Panc1 (cell line): Measurements from ENCODE around the gene SUSD4. TPM values are rescaled to one million over a fixed set of nuclear protein-coding genes. Genes with fewer than 3 reads are reported as not detected.

Experiments
- ATAC-seq: fragments of 200-7000 bp; cut with Tn5 transposase; 2 replicates; pipeline ENCODE4 v1.9.1; 2020; ENCODE audit warnings: mild to moderate bottlenecking, moderate library complexity
- BruUV-seq: library from RNA; stranded (reverse); fragments of 400-500 nt; replicated peaks from 2 replicates; lab custom pipeline; 2021; lab: Mats Ljungman, UMichigan
- CTCF ChIA-PET: fragments of 300-600 bp; sonication (Branson Sonifier 250); formaldehyde crosslinking; loops from one replicate; lab custom pipeline; 2022; ENCODE audit warnings: antibody characterized with exemption; lab: Charles Lee
- POLR2A ChIA-PET: fragments of 300-600 bp; sonication (Branson Sonifier 250); formaldehyde crosslinking; loops from one replicate; lab custom pipeline; 2022; ENCODE audit warnings: antibody characterized with exemption; lab: Charles Lee
- DNase-seq: peaks from one replicate; pipeline ENCODE4 v3.0.0-alpha.2; 2010; ENCODE audit warnings: low read depth, low spot score
- H3K27ac ChIP-seq: 2 replicates; pipeline ENCODE4 v1.5.1; 2011; ENCODE audit warnings: mild to moderate bottlenecking, low read length, inconsistent platforms
- H3K27me3 ChIP-seq: fragments of 200-500 bp; sonication (Bioruptor generic); 2 replicates; pipeline ENCODE4 v1.6.0; 2014; ENCODE audit warnings: low read length, inconsistent platforms; ENCODE audit not compliant: control insufficient read depth, insufficient read depth
- H3K36me3 ChIP-seq: fragments of 200-500 bp; sonication (Bioruptor generic); 2 replicates; pipeline ENCODE4 v1.5.1; 2014; ENCODE audit warnings: inconsistent platforms, mild to moderate bottlenecking, low read length, moderate library complexity; ENCODE audit not compliant: control insufficient read depth, insufficient read depth
- H3K4me1 ChIP-seq: 2 replicates; pipeline ENCODE4 v1.5.1; 2011; ENCODE audit warnings: inconsistent platforms, mild to moderate bottlenecking, low read length, moderate library complexity; ENCODE audit not compliant: control insufficient read depth, insufficient read depth
- H3K4me3 ChIP-seq, 2 experiments: 2 replicates each; pipeline ENCODE4 v1.5.1; 2011 to 2012; ENCODE audit warnings: low read depth in 2 of 2, low read length in 2 of 2, mild to moderate bottlenecking in 2 of 2, inconsistent platforms in 1 of 2, moderate library complexity in 1 of 2
- H3K9me3 ChIP-seq: fragments of 200-500 bp; sonication (Bioruptor generic); 2 replicates; pipeline ENCODE4 v1.5.1; 2014; ENCODE audit warnings: low read depth, mild to moderate bottlenecking, inconsistent platforms, low read length, moderate library complexity; ENCODE audit not compliant: control insufficient read depth, insufficient read depth
- CTCF ChIP-seq: fragments of 450-650 bp; IDR thresholded peaks from 2 replicates; pipeline ENCODE4 v1.5.1; 2017; ENCODE audit warnings: mild to moderate bottlenecking
- POLR2AphosphoS5 ChIP-seq: IDR thresholded peaks from 2 replicates; pipeline ENCODE4 v1.6.1; 2012; ENCODE audit warnings: mild to moderate bottlenecking, low read depth, low read length, moderate library complexity
- SIN3A ChIP-seq: IDR thresholded peaks from 2 replicates; pipeline ENCODE4 v1.6.1; 2012; ENCODE audit warnings: low read depth, mild to moderate bottlenecking, low read length, moderate library complexity, borderline replicate concordance; ENCODE audit not compliant: insufficient read depth
- TCF7L2 ChIP-seq: IDR thresholded peaks from 2 replicates; pipeline ENCODE4 v1.6.1; 2011; ENCODE audit warnings: mild to moderate bottlenecking, low read depth, low read length, inconsistent platforms
- in situ Hi-C: cut with HindIII; loops from 2 replicates; pipeline ENCODE4 v1.10.0; 2016; ENCODE audit warnings: low sequenced_read_pairs, low pct_unique_long_range_greater_than_20kb
- intact Hi-C: fragments of 100-400 bp; cut with micrococcal nuclease; formaldehyde crosslinking; loops from one replicate; pipeline ENCODE4 v1.10.0; 2022; ENCODE audit not compliant: unreplicated experiment
- total RNA-seq: library from RNA; stranded (reverse); gene quantifications from one replicate; pipeline ENCODE4 v1.2.1, GENCODE V29; 2021; ENCODE audit not compliant: unreplicated experiment
- TF ChIP-seq, protein P1 (sequence below), 2 experiments: IDR thresholded peaks; 2 replicates each; pipeline ENCODE4 v1.6.1; 2011 to 2012; ENCODE audit warnings: low read depth in 2 of 2, control low read depth in 1 of 2, low read length in 1 of 2, mild to moderate bottlenecking in 1 of 2, moderate library complexity in 1 of 2; ENCODE audit not compliant: insufficient read depth in 1 of 2

SUSD4 gene
- total RNA-seq, 1 experiment from 2014 or later, result 0.28 TPM

DNA sequence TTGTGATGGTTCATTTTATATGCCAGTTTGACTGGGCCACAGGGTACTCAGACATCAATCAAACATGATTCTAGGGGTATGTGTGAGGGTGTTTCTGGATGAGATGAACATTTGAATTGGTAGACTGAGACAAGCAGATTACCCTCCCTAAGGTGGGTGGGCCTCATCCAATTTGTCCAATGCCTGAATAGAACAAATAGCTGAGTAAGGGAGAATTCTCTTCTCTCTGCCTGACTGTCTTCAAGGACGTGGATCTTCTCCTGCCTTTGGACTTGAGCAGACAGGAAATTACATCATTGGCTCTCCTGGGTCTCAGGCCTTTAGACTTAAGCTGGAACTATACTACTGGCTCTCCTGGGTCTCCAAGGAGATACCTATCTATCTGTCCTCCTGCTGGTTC lies 64.4 kb downstream of the SUSD4 start:
- H3K9me3 ChIP-seq, result no peaks in the 10 kb centered on the region; the same call in 1 of the 2 replicates
- no TSS peak for BruUV-seq
- intact Hi-C loops, result no loop called here
- no peak overlapping the region for H3K27ac ChIP-seq
- no peaks in the 10 kb centered on the region for H3K27me3 ChIP-seq
- DNase-seq (no peak), ATAC-seq (no peak)
- H3K36me3 ChIP-seq, result no peaks in the 10 kb centered on the region
- ChIA-PET POLR2A (no interaction called here), CTCF (no interaction called here)
- no peak overlapping the region for H3K4me3 ChIP-seq
- no peaks in the 10 kb centered on the region for H3K4me1 ChIP-seq
- TF ChIP-seq, protein P1, sequence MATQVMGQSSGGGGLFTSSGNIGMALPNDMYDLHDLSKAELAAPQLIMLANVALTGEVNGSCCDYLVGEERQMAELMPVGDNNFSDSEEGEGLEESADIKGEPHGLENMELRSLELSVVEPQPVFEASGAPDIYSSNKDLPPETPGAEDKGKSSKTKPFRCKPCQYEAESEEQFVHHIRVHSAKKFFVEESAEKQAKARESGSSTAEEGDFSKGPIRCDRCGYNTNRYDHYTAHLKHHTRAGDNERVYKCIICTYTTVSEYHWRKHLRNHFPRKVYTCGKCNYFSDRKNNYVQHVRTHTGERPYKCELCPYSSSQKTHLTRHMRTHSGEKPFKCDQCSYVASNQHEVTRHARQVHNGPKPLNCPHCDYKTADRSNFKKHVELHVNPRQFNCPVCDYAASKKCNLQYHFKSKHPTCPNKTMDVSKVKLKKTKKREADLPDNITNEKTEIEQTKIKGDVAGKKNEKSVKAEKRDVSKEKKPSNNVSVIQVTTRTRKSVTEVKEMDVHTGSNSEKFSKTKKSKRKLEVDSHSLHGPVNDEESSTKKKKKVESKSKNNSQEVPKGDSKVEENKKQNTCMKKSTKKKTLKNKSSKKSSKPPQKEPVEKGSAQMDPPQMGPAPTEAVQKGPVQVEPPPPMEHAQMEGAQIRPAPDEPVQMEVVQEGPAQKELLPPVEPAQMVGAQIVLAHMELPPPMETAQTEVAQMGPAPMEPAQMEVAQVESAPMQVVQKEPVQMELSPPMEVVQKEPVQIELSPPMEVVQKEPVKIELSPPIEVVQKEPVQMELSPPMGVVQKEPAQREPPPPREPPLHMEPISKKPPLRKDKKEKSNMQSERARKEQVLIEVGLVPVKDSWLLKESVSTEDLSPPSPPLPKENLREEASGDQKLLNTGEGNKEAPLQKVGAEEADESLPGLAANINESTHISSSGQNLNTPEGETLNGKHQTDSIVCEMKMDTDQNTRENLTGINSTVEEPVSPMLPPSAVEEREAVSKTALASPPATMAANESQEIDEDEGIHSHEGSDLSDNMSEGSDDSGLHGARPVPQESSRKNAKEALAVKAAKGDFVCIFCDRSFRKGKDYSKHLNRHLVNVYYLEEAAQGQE (IDR thresholded peaks at IDR 0.05; ENCODE audit: insufficient read depth in 1 of 2, low read depth in 2 of 2, low read length in 1 of 2), result no peak
- TF ChIP-seq SIN3A (no peak), TCF7L2 (no peak), POLR2AphosphoS5 (no peak), CTCF (no peak)
- in situ Hi-C loops, result no loop called here

- ChIA-PET POLR2A (no interaction called here), CTCF (interaction anchor here (0.6 kb wide), 1 partner anchor 55 kb away, joined by 4 read pairs; no protein-coding TSS in a partner anchor)
- no peaks in the 10 kb centered on the region for H3K27me3 ChIP-seq
- no TSS peak for BruUV-seq
- H3K27ac ChIP-seq, result no peak overlapping the region
- H3K36me3 ChIP-seq, result no peaks in the 10 kb centered on the region
- in situ Hi-C loops, result no loop called here
- intact Hi-C loops, result no loop called here
- ATAC-seq (no peak), DNase-seq (no peak)
- H3K4me3 ChIP-seq, result no peak overlapping the region
- H3K4me1 ChIP-seq, result no peaks in the 10 kb centered on the region
- TF ChIP-seq, protein P1 (IDR thresholded peaks at IDR 0.05; ENCODE audit: insufficient read depth in 1 of 2, low read depth in 2 of 2, low read length in 1 of 2), result no peak
- no peaks in the 10 kb centered on the region; the same call in 1 of the 2 replicates for H3K9me3 ChIP-seq
These were observed 65.3 kb downstream of the SUSD4 start for GRCh38 chr1:223298701-223299100.
